AG04449 (cell line): Measurements from ENCODE around the gene DOC2A.

ENCODE experiments used
- CTCF ChIA-PET: fragments of 350-600 bp; formaldehyde crosslinking; extraction: SDS; loops from one replicate; lab custom pipeline; 2021; ENCODE audit warnings: antibody characterized with exemption; lab: Yijun Ruan, JAX
- POLR2A ChIA-PET: fragments of 400-600, 350-600 bp; formaldehyde crosslinking; extraction: SDS; loops from one replicate; lab custom pipeline; 2020; ENCODE audit warnings: antibody characterized with exemption, inconsistent platforms; lab: Yijun Ruan, JAX
- DNase-seq: peaks from one replicate; pipeline ENCODE4 v3.0.0-alpha.2; 2010; ENCODE audit warnings: low read depth, low spot score
- H3K4me3 ChIP-seq: 2 replicates; pipeline ENCODE4 v1.5.1; 2011; ENCODE audit warnings: low read depth, mild to moderate bottlenecking, control low read depth, low read length
- TF ChIP-seq, protein P1 (sequence below): IDR thresholded peaks from one replicate; pipeline ENCODE4 v1.5.1; 2011; ENCODE audit warnings: mild to moderate bottlenecking, moderate library complexity, low read length, control low read depth, inconsistent platforms; ENCODE audit not compliant: insufficient read depth; ENCODE audit errors: missing control alignments

The DOC2A gene

DNA sequence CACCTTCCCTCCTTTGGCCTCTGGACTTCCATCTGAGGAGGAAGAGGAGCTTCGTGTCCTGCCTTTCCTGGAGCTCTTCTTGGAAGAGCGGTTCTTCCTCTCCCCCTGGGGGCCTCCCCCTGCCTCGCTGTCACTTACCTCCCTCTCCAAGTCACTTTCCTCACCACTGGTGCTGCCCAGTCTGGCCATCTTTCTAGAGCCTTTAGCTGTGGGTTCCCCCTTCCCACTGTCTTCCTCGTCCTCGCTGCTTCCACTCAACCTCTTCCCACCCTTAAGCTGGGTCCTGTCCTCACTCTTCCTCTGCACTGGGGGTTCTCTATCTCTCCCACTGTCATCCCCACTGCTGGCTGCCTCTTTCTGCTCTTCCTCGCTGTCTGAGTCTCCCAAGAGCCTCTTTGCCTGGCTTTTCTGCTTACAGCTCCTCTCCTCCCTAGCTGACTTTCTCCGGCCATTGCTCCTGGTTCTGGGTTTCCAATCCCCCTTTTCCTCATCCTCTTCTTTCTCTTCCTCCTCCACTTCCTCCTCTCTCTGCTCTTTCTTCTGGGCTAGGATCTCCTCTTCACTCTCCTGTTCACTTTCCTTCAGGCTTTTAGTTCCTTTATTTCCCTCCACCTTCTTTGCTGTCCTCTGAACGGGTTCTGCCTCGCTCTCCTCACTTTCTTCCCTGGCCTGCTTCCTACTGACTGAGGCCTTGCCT is 16.8 kb downstream of the DOC2A start:
- DNase-seq, result no peak
- CTCF ChIA-PET, result interaction anchor here (0.6 to 1.7 kb wide), 2 partner anchors 31 to 182 kb away, joined by 3 to 5 read pairs; partner anchors contain the start of gene PRRT2
- POLR2A ChIA-PET, result interaction anchor here (1.0 to 2.9 kb wide), 4 partner anchors 8 to 20 kb away, joined by 3 to 18 read pairs (median 4); partner anchors contain the start of gene TAOK2
- TF ChIP-seq, protein P1, sequence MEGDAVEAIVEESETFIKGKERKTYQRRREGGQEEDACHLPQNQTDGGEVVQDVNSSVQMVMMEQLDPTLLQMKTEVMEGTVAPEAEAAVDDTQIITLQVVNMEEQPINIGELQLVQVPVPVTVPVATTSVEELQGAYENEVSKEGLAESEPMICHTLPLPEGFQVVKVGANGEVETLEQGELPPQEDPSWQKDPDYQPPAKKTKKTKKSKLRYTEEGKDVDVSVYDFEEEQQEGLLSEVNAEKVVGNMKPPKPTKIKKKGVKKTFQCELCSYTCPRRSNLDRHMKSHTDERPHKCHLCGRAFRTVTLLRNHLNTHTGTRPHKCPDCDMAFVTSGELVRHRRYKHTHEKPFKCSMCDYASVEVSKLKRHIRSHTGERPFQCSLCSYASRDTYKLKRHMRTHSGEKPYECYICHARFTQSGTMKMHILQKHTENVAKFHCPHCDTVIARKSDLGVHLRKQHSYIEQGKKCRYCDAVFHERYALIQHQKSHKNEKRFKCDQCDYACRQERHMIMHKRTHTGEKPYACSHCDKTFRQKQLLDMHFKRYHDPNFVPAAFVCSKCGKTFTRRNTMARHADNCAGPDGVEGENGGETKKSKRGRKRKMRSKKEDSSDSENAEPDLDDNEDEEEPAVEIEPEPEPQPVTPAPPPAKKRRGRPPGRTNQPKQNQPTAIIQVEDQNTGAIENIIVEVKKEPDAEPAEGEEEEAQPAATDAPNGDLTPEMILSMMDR, result no peak
- peak overlapping the region; percentile 93 for H3K4me3 ChIP-seq

DNA sequence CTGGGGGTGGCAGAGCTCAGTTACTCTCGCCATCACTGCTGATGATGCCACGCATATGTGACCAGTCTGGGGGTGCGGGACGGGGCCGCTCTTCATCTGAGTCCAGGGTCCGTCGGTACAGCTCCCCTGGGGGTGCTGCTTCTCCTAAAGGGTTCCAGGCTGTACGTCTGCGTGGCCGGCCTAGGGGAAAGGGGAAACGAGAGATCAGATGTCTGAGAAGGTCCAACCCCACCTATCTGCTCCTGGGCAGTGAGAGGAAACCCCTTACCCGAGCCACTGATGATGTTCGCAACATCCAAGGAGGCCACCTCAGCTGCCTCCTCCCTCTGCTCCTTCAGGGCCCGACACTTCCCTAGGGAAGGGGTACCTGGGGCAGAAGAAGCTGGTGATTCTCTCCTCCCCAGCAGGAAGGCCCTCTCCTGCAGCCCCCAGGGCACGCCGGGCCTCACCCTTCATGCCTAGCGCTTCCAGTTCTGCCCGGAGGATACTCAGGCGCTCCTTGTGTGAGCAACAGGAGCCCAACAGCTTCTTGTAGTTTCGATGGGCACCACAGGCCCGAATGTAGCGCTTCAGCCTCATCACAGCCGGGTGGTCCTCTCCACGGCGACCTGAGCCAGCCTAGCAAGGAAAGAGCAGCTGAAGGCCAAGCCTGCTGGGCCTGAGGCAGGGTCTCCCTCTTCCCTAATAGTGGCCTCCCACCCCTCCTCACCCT is 17.5 kb downstream of the DOC2A start:
- TF ChIP-seq, protein P1, result no peak
- ChIA-PET CTCF (interaction anchor here (0.6 to 1.7 kb wide), 3 partner anchors 31 to 181 kb away, joined by 3 to 5 read pairs (median 3); partner anchors contain the start of genes PRRT2 and TLCD3B), POLR2A (interaction anchor here (1.0 to 2.9 kb wide), 3 partner anchors 8 to 20 kb away, joined by 3 to 18 read pairs (median 3); partner anchors contain the start of gene TAOK2)
- DNase-seq, result no peak
- no peak overlapping the region for H3K4me3 ChIP-seq

DNA sequence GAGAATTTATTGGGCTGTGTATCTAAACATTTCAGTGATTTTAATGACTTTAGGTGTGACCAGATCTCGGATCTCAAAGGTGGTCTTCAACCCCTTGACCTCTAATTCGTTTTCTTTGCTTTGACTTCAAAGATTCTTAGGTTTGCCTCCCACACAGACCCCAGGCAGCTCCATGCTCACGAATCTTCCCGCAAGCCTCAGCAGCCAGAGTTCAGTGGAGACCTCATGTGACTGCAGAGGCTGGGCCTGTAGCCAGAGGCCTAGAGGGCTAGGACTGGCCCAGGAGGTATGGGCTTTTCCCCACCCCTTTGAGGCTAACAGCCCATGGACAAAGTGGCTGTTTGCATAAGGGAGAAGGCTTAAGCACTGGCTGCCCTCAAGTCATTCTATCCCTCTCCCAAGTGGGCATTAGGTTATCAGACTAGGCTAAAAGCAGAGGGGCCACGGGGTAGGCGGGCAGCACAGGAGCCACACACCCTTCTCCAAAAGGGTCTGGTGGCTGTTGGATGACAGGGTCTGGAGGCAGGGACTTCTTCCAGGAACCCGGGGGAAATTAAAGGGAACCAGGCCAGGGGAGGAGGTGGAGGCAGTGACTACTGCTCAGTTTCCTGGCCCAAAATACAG is 18.4 kb downstream of the DOC2A start:
- H3K4me3 ChIP-seq, result no peak overlapping the region
- TF ChIP-seq, protein P1, result no peak
- POLR2A ChIA-PET, result no interaction called here
- DNase-seq, result no peak
- CTCF ChIA-PET, result interaction anchor here (1.2 to 1.7 kb wide), 2 partner anchors 30 to 39 kb away, joined by 3 to 5 read pairs; partner anchors contain the start of gene TLCD3B

DNA sequence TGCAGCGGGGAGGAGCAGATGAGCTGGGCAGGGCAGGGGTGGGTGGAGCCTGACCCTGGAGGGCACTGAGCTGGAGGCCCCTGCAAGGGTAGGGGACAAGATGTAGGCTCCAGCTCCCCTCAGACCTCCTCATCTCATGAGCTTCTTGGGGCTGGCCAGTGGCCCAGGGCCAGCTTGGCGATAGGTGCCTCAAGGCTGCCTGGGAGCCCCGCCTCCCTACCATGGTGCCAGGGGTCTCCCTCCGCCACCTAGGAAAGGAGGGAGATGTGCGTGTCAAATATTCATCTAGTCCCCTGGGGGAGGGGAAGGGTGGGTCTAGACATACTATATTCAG is 19.3 kb downstream of the DOC2A start:
- CTCF ChIA-PET, result interaction anchor here (1.5 kb wide), 1 partner anchor 14 kb away, joined by 3 read pairs; no protein-coding TSS in a partner anchor
- POLR2A ChIA-PET, result interaction anchor here (1.0 to 1.3 kb wide), 2 partner anchors 18 to 74 kb away, joined by 3 read pairs; no protein-coding TSS in a partner anchor

DNA sequence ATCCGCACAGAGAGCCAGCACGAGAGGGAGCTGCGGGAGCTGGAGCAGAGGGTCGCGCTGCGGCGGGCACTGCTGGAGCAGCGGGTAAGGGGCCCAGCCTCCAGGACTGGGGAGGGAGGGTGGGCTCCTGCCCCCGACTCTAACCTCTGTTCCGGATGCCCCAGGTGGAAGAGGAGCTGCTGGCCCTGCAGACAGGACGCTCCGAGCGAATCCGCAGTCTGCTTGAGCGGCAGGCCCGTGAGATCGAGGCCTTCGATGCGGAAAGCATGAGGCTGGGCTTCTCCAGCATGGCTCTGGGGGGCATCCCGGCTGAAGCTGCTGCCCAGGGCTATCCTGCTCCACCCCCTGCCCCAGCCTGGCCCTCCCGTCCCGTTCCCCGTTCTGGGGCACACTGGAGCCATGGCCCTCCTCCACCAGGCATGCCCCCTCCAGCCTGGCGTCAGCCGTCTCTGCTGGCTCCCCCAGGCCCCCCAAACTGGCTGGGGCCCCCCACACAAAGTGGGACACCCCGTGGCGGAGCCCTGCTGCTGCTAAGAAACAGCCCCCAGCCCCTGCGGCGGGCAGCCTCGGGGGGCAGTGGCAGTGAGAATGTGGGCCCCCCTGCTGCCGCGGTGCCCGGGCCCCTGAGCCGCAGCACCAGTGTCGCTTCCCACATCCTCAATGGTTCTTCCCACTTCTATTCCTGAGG is 19.8 kb downstream of the DOC2A start:
- ChIA-PET POLR2A (interaction anchor here (1.0 to 1.3 kb wide), 2 partner anchors 18 to 74 kb away, joined by 3 read pairs; no protein-coding TSS in a partner anchor), CTCF (interaction anchor here (1.5 kb wide), 1 partner anchor 14 kb away, joined by 3 read pairs; no protein-coding TSS in a partner anchor)
- TF ChIP-seq, protein P1, result no peak
- no peak for DNase-seq
- H3K4me3 ChIP-seq, result no peak overlapping the region

More for the DNA sequence above, 19.3 kb downstream of the DOC2A start:
- TF ChIP-seq, protein P1, result no peak
- DNase-seq, result no peak
- H3K4me3 ChIP-seq, result no peak overlapping the region
